SH-SY5Y (cell line): ENCODE results near the gene ZNF740.

Source experiments
- GATA2 ChIP-seq: IDR thresholded peaks from 2 replicates; pipeline ENCODE4 v1.6.1; 2011; ENCODE audit warnings: mild to moderate bottlenecking, low read depth, low read length
- GATA3 ChIP-seq: IDR thresholded peaks from 2 replicates; pipeline ENCODE4 v1.6.1; 2011; ENCODE audit warnings: low read depth, mild to moderate bottlenecking, low read length, moderate library complexity

DNA sequence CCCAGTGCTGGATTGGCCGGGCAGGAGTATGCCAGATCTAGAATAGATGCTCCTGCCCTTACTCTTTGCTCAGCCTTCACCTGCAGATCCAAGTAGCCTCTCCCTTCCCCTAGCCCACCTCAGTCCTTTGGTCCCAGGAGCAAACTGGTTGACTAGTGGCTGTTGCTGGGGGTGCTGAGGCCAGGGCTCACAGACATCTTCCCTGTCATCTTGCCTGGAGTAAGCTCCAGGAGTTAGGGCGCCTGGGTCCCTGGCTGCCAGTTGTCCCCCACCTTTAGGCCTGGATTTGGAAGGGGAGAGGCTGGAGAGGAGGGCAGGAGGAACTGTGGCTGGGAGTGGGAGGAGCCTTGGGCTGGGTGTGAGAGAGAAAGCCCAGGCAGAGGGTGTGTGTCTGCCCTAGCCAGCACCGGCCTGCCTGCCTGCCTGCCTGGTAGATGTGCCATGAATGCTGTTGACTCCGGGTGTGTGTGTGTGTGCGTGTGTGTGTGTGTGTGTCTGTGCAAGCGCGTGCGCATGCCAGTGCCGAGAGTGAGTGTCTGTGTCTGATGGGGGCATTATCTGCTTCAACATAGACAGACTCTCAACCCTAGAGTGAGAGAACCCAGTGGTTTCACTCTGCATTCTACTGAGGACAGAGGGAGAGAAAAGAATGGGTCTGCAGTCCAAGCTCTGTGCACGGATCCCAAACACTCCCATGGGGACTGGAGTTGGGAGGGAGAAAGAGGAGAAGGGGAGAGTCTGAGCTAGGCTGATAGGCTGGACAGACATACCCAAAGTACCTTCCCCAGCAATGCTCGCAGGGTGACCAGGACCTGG, 52.3 kb downstream of the ZNF740 start:
- TF ChIP-seq GATA2, result no peak
- no peak for TF ChIP-seq GATA3
